Measurements from ENCODE around the gene PDCD4.

- TF ChIP-seq GATA2 (IDR thresholded peaks at IDR 0.05; ENCODE audit: low read depth, low read length) (no peak), GATA3 (IDR thresholded peaks at IDR 0.05; ENCODE audit: low read depth, low read length) (no peak)
Observed at GRCh38 chr10:110847374-110847773, 24.4 kb upstream of the PDCD4 start.
